ENCODE data around the gene VIT.

The VIT gene

GRCh38 chr2:36711741-36712314 lies 15.3 kb downstream of the VIT start:
- DNase-seq: no peak

GRCh38 chr2:36713310-36713709 lies 16.8 kb downstream of the VIT start:
- DNase-seq: no peak

DNA sequence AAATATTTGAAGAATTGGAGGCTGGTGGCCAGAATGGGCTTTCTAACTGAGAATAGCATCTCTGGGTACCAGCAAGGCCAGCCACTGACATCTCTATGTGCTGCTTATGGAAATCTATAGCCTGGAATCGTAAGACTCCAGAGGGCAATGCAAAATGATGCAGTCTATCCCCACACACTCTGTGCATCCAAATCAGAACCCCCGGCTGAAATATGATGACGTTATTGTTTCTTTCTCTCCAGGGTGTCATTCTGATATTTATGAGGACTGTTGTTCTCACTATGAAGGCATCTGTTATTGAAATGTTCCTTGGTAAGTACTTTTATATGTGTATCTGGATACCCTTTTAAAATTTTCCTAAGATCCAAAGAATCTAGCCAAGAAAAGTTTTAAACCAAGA lies 19.6 kb downstream of the VIT start:
- no peak for DNase-seq

DNA sequence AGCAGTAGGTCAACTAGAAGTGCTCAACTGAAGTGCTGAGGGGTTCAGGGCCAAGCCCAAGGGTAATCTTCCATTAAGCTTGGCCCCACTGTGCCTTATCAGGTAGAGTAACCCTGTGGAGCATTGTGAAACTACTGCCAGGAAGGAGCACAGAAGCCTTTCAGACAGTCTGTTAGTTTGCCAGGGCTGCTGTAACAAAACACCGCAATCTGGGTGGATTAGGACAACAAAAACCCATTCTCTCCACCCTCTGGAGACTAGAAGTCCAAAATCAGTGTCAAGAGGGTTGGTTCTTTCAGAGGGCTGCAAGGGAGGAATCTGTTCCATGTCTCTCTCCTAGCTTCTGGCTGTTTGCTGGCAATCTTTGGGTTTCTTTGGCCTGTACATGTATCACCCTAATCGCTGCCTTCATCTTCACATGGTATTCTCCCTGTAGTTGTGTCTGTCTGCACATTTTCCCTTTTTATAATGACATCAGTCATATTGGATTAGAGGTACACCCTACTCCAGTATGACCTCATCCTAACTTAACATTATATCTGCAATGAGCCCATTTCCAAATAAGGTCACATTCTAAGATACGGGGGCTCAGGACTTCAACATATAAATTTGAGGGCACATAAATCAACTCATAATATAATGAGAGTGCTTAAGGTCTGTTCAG lies 21.2 kb downstream of the VIT start:
- no peak for DNase-seq

DNA sequence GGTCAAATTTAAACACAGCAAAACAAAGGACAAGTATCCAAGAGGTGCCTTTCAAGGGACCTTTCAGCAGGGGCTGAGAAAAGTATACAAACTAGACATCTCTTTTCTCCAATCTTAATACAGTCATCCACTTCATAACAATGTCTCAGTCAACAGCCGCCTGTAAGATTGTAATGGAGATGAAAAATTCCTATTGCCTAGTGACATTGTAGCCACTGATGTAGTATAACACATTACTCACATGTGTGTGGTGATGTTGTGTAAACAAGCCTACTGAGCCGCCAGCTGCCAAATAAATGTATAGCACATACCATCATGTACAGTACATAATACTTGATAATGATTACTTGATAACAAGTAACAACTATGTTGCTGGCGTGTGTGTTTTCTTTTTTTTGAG lies 31.0 kb downstream of the VIT start:
- no peak for DNase-seq

DNA sequence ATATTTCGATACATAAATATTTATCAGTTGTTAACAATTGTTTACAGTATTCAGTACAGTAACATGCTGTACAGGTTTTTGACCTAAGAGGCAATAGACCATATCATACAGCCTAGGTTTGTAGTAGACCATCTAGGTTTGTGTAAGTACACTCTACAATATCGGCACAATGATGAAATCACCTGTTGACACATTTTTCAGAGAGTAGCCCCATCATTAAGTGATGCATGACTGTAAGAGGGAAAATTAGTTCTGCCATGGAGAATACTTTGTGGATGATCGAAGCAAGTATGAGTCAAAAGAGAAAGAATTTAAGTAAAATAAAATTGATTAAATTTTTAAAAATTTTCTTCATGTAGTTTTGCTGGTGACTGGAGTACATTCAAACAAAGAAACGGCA lies 32.6 kb downstream of the VIT start:
- no peak for DNase-seq

DNA sequence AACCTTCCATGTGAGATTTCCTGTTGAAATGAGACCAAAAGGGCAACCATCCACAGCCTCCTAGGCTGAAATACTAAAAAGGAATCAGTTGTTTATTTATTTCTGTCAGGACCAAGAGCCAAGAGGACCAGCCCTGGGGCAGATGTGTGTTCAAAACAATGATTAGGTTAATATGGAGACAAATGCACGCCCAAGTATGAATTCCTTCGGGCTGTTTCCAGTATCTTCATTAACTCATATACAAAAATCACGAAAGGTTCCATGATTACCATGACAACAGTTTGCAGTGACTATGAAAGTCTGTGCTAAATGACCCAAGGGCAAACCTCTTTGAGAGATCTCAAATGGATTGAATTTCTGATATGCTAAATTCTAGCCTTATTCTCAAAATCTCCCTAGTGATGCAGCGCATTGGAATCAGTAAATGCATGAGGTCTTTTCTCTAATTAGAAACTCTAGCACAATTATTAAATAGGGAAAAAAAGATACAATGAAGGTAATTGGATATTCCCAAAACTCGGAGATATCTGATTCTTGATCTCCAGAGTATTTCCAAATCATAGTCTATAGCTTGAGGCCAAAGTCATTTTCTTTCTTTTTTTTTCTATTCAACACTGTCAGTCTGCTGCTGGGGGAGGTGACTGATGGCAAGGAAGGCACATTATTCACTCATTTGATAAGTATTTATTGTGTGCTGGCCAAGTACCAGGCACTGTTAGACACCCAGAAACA lies 35.6 kb downstream of the VIT start:
- DNase-seq: no peak

DNA sequence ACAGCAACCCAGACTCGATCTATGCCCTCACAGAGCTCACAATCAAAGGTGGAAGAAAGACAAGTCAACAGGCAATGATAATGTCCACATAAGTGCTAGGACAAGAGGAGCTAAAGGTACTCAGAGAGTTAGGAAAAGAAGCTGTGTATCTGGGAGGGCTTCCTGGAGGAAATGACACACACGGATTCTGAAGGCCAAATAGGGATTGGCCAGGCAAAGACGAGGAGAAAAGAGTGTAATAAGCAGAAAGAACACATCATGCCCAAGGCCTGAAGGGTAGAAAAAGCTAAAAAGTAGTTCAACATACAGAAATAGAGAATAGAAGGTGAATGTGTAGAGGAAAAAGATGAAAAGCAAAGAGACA lies 36.1 kb downstream of the VIT start:
- DNase-seq: no peak

GRCh38 chr2:36733215-36733614 lies 36.7 kb downstream of the VIT start:
- DNase-seq: no peak

GRCh38 chr2:36734304-36734703 lies 37.8 kb downstream of the VIT start:
- DNase-seq: no peak

GRCh38 chr2:36737131-36737750 lies 40.7 kb downstream of the VIT start:
- DNase-seq: no peak

DNA sequence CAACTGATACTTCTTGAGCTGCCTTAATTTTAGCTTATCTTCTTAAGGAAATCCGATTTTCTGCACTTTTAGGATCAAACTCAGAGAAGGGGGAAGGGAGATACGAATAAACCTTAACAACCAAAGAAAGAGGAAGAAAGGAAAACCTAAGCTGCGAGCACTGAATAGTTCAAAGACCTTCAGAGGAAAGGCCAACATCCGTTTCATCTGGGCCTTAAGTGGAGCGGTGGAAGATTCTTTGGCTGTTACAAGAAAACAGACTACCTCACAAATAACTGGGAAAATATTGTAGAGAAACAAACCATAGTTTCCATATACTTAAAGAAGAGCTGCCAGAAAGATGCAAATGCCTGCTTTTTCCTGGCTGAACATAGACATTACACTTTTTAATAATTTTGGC lies 43.6 kb downstream of the VIT start:
- DNase-seq: no peak

DNA sequence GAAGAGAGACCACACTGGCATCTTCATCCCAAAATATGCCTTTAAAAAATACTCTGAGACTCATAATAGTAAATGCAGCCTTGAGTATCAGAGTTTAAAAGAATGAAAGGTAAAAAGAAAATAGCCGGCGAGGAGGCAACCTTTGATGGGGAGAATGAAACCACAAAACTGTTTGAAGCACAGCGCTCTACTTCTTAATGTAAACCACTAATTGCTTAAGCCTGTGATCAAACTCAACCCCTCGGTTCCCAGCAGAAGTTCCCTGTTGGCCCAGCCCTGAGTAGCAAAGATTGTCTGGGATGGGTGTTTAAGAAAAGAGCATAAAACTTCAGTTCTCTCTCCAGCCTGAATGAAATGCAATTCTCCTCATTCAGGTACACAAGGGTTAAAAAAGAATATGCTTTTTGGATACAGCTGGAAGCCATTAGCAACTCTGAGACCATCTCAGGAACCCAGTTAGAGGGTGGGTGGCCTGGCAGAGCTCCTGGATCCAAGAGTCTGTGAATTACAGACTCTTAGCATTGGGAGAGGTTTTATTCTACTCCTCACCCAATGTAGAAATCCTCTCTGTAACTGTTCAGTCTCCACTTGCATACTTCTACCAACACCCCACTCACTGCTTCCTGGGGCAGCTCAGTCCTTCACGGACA lies 44.8 kb downstream of the VIT start:
- DNase-seq: no peak

DNA sequence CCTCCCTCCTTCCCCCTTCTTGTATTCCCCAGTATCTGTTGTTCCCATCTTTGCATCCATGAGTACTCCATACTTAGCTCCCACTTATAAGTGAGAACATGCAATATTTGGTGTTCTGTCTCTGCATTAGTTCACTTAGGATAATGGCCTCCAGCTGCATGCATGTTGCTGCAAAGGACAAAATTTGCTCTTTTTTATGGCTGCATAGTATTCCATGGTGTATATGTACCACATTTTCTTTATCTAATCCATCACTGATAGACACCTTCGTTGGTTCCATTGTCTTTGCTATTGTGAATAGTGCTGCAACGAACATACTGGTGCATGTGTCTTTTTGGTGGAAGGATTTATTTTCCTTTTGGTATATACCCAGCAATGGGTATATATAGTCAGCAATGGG lies 47.4 kb downstream of the VIT start:
- DNase-seq: no peak

DNA sequence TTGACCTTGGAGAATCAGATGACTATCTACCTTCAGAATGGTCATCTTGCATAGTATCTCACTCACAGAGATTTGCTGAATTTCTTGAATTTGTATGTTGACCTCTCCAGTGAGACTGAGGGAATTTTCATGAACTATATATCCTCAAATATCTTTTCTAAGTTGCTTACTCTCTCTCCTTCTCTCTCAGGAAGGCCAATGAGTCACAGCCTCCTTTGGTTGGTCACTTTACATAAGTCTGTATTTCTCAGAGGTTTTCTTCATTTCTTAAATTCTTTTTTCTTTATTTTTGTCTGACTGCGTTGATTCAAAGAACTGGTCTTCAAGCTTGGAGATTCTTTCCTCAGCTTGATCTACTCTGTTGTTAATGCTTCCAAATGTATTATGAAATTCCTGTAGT lies 51.7 kb downstream of the VIT start:
- DNase-seq: no peak

DNA sequence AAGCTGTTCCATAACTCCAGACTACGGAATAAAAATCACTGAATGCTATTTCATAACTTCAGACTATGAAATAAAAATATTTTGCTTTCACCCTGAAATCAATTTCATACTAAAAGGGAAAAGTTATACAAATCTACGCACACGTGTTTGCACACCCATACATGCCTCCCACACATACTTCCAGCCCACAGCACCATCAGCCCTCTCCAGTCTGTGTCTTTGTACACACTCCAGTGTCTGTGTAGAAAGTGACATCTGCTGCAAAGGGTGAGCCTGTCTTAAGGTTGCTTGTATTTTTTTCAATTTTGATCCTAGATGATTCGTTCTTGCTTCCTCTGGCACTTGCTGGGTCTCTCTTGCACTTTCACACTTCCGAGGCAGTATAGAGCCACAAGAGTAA lies 53.6 kb downstream of the VIT start:
- no peak for DNase-seq

GRCh38 chr2:36753706-36754221 lies 57.3 kb downstream of the VIT start:
- no peak for DNase-seq

- DNase-seq: no peak
Observed at GRCh38 chr2:36754578-36754977, 58.1 kb downstream of the VIT start.

- DNase-seq: no peak
Observed at GRCh38 chr2:36756438-36756837, 59.9 kb downstream of the VIT start.

GRCh38 chr2:36762764-36763490 lies 66.4 kb downstream of the VIT start:
- no peak for DNase-seq

- DNase-seq: no peak
Observed at GRCh38 chr2:36769106-36769505, 72.6 kb downstream of the VIT start.

GRCh38 chr2:36770542-36771287 lies 74.2 kb downstream of the VIT start:
- peak; percentile 50 for DNase-seq

All from stimulated activated CD4-positive, alpha-beta T cell treated with anti-CD3 and anti-CD28 coated beads, Interleukin-1b, Interleukin-23, amount 100 ng/mL, for 48 hours (primary cell).